Right ventricle myocardium inferior (tissue), 1 donor: ENCODE measurements around the gene PRSS2. TPM values are rescaled to one million over a fixed set of nuclear protein-coding genes. Genes with fewer than 3 reads are reported as not detected.

Source experiments
- ATAC-seq: fragments of 200-7000 bp; cut with Tn5 transposase; one replicate; pipeline ENCODE4 v1.9.1; 2020; ENCODE audit warnings: mild to moderate bottlenecking, moderate library complexity
- DNase-seq: peaks from one replicate; pipeline ENCODE4 v3.0.0; 2021; ENCODE audit errors: missing footprints
- intact Hi-C: fragments of 100-400 bp; cut with DNase I; formaldehyde crosslinking; loops from one replicate; pipeline ENCODE4 v1.11.0; 2022
- total RNA-seq: library from RNA; stranded (reverse); fragmentation: NEBNext Ultra II Directional; extraction: Animal tissue kit (Norgen Biotek cat#: 25700); gene quantifications from one replicate; pipeline ENCODE4 v1.2.1, GENCODE V29; 2021
- donor health status: DM: no; HTN: yes; CAD: no; lungs with severe emphysema.

The PRSS2 gene
- total RNA-seq, 1 donor from 2014 or later = not detected

DNA sequence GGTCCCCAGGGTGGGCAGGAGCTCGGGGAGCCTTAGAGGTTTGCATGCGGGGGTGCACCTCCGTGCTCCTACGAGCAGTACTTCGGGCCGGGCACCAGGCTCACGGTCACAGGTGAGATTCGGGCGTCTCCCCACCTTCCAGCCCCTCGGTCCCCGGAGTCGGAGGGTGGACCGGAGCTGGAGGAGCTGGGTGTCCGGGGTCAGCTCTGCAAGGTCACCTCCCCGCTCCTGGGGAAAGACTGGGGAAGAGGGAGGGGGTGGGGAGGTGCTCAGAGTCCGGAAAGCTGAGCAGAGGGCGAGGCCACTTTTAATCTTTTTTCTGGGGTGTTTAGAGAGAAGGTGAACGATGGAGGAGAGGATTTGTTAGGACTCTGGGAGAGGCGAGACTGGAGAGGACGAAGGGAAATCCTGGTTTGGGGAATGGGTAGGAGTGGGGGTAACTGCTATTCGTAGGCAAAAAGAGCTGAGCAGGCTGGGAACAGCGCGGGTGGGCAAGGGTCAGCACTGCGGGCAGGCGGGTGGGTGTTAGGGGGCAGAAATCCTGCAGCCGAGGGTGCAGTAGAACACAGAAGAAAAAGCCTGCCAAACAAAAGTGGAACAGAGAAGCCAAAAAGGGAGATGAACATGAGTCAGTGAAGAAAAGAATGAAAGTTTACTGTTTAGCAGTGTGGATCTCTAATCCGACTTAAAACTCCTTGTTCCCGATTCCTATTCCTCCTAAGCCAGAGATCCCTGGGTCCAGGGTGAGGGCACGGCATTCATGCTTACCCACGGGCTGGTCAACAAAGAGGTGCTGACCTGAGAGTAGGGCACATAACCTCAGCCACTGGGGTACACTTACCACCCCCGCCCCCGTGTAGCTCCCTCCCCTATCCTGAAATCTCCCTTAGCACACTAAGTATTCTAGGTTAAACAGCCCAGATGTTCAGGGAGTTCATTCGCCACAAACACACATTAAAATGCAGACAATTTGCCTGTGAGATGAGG lies 26.9 kb downstream of the PRSS2 start:
- DNase-seq (no peak), ATAC-seq (peak; percentile 15)
- intact Hi-C loops = no loop called here

DNA sequence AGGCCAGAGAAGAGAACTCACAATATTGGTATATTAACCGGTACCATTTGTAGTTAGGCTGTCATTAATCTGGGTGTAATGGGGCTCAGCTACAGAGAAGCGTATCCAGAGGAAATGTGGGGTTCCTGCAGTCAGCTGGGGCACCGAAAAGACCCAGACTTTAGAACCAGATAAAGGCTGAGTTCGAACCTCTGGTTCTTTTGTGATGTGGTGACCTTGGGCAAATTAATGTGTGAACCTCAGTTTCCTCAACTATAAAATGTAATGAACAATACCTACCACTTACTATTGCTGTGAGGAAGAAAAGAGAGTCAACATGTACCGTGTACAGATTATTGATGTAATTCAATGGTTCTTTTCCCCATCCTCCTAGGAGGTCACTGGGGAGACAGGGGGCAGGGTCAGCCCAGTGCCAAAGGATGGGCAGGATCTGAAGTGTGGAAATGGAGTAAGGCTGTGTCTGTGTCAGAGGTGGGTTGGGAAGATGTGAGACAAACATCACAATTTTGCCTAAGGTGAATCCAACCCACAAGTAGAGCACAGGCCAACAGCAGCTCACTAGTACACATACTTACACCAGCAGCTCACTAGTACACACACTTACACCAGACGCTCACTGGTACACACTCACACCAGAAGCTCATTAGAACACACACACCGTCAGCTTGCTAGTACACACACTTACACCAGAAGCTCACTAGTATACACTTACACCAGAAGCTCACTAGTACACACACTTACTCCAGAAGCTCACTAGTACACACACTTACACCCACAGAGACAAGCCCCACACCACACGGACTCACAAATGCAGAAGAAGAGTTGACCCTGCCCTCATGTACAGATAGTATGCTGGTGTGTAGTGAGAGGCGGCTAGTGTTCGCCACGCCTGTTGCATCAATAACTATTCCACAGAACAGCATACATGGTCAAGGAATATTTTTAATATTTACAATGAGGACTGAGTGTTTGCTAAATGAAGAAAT lies 28.0 kb downstream of the PRSS2 start:
- DNase-seq (no peak), ATAC-seq (no peak)
- intact Hi-C loops = no loop called here

DNA sequence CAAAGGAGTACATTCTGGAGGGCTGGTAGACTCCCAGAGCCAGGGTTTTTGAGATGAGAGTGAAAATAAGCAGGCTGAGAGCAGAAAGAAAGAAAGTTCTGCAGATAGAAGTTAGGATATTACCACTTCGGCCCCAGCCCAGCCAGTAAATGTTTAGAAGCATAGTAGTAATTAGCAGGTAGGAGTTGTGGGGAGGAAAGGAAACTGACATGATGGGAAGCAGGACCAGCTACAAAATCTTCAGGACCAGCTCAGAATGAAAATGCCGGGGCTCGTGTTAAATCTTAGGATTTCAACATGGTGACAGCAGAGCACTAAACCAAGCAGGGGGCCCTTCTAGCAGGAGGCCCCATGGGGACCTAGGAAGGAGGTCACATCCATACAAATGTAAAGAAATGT lies 28.7 kb downstream of the PRSS2 start:
- no peak for DNase-seq
- intact Hi-C loops = no loop called here
- ATAC-seq = no peak

DNA sequence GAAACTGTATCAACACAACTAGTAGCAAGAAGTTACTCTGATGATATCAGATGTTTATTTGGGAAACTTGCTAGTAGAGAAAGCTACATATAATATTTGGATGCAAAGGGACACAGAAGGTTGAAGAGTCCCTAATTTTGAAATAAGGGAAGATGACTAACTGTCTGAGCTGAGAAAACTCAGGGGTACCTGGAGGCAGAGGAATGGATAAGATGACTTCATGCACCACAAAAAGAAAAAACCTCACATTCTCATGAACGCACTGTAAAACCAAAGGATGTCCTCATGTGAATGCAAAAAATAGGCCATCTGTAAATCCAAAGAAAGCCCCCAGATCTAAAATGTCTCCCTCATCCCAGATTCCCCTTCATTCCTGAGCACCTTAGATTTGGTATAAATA lies 29.3 kb downstream of the PRSS2 start:
- DNase-seq (no peak), ATAC-seq (no peak)
- intact Hi-C loops = no loop called here

DNA sequence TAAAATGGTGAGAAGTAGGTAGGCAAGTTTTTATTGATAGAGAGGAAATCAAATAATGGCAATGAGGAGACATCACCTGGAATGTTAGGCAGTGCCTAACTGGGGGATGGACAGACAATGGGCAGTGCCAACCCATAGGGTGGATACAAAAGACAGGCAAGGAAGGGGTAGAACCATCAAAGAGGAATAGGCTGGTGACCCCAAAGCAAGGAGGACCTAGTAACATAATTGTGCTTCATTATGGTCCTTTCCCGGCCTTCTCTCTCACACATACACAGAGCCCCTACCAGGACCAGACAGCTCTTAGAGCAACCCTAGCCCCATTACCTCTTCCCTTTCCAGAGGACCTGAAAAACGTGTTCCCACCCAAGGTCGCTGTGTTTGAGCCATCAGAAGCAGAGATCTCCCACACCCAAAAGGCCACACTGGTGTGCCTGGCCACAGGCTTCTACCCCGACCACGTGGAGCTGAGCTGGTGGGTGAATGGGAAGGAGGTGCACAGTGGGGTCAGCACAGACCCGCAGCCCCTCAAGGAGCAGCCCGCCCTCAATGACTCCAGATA lies 30.0 kb downstream of the PRSS2 start:
- no peak for DNase-seq
- intact Hi-C loops = no loop called here
- ATAC-seq = no peak

DNA sequence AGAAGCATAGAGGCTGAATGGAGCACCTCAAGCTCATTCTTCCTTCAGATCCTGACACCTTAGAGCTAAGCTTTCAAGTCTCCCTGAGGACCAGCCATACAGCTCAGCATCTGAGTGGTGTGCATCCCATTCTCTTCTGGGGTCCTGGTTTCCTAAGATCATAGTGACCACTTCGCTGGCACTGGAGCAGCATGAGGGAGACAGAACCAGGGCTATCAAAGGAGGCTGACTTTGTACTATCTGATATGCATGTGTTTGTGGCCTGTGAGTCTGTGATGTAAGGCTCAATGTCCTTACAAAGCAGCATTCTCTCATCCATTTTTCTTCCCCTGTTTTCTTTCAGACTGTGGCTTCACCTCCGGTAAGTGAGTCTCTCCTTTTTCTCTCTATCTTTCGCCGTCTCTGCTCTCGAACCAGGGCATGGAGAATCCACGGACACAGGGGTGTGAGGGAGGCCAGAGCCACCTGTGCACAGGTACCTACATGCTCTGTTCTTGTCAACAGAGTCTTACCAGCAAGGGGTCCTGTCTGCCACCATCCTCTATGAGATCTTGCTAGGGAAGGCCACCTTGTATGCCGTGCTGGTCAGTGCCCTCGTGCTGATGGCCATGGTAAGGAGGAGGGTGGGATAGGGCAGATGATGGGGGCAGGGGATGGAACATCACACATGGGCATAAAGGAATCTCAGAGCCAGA lies 31.0 kb downstream of the PRSS2 start:
- ATAC-seq = no peak
- no peak for DNase-seq
- intact Hi-C loops = no loop called here

DNA sequence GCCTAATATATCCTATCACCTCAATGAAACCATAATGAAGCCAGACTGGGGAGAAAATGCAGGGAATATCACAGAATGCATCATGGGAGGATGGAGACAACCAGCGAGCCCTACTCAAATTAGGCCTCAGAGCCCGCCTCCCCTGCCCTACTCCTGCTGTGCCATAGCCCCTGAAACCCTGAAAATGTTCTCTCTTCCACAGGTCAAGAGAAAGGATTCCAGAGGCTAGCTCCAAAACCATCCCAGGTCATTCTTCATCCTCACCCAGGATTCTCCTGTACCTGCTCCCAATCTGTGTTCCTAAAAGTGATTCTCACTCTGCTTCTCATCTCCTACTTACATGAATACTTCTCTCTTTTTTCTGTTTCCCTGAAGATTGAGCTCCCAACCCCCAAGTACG lies 31.5 kb downstream of the PRSS2 start:
- intact Hi-C loops = no loop called here
- ATAC-seq = no peak
- DNase-seq = no peak

DNA sequence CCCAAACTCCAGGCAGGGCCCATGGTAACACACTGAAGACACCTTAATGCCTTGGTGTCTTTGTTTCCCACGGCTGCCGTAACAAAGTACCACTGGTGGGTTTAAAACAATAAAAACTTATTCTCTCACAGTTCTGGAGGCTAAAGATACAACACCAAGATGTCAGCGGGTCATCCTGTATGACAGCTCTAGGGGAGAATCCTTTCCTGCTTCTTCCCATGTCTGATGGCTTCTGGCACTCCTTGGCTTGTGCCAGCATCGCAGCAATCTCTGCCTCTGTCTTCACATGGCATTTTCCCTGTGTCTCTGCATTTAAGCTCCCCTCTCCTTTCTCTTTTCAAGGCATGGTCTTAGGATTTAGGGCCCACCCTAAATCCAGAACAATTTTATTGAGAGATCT lies 33.1 kb downstream of the PRSS2 start:
- no peak for DNase-seq

DNA sequence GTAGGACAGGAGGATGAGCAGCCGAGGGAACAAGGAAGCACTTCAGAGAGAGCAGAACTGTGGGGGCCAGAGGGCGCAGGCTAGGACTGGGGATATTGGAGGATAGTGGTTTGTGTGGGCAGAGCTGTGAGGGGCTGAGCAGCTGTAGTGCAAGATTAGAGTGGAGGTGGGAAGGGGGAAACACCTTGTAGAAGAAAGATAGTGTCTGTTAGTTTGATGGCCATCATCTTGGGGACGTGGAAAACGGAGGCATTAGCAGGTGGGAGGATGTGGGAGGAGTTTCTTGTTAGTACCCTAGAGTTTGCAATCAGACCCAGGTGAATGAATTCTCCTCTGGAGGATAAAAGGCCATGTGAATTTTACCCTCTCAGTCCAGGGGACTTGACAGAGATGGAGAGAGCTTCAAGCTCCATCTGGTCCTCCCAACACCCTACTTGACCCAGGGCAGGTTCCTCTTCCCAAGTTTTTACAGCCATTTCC lies 34.0 kb downstream of the PRSS2 start:
- DNase-seq (no peak), ATAC-seq (no peak)
- intact Hi-C loops = no loop called here

More for the DNA sequence above, 33.1 kb downstream of the PRSS2 start:
- ATAC-seq = no peak
- intact Hi-C loops = no loop called here

DNA sequence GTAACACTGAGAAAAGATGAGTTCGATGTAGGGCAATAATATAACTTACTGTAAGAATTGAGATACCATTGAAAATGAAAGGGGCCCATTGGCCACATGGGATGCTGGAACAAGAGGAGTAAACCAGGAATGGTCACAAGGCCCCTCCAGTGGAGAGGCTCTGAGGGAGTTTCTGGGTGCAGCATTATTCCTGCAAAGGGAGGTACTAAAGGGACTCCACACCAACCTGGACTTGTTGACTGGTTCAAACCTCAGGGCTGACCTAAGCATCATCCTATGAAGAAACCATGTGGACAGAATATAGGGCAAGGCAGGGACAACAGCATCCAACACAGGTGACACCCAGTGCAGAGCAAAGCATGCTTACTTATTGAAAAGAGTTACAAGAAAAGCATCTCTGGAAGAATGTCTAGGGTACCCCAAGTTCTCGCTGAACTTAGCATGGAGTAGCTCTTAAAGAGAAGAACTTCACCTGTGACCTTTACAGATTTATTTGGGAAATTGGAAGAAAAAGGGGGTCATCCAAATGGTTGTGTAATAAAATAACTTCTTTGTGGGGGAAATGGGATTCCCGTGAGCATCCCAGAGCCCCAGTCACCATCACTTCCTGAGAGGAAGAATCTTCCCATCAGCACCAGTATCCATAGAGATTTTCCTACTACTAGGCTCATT lies 34.7 kb downstream of the PRSS2 start:
- no peak for ATAC-seq
- intact Hi-C loops = no loop called here
- DNase-seq = no peak

DNA sequence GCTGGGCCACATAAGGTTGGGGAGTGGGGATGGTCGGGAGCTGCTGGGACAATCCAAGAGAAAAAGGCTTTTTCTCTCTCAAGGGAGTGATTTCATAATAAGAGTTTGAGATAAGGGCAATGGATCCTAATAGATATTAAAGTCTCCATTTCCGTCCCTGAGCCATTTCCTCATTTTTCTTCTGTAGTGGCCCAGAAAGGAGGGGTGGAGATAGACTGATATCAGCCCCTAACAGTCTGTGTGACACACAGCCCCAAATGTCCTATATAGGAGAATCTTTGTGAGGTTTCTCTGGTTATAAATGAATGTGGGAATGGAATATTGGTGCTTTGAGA lies 35.2 kb downstream of the PRSS2 start:
- DNase-seq (no peak), ATAC-seq (no peak)
- intact Hi-C loops = no loop called here

DNA sequence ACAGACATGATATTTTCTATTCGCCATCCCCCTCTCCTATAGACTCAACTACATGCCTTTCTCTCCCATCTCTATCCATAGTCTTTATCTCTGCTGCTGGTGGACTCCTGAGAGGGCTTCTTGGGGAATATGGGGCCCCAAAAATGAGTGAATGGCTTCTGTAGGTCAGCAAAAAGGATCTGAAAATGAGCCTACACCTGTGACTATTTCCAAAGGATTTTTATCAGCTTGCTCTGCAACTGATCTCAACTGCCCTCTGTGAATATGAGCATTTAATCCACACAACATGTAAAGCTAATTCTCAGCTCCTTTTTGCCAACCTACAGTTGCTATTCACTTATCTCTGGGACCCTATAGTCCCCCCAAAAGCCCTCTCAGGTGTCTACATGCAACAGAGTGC lies 36.2 kb downstream of the PRSS2 start:
- no peak for DNase-seq
- no peak for ATAC-seq
- intact Hi-C loops = no loop called here

DNA sequence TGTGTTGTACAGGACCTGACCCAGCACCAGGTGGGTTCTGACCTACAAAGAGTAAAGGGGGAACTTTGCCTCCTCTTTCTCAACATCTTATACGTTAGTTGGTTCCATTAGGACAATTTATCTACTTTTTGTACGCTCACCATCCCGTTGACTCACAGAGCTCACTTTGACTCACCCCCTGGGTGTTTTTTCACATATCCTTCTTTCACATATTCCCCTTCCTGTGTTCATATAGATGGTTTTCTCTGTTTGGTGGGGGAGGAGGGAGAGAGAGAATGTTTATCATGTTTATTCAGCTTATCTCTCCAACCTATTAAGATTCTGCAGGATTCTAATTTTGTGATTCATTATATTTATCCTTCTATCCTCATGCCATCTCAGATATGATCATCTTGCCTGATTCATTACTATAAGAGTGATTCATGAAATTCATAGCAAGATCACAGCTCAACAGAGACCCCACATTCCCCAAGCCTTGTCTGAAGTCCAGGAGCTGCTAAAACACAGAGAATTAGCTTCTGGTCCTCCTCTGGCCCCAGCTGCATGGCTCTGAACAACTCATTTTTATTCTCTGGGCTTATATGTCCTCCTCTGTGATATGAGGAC lies 37.2 kb downstream of the PRSS2 start:
- intact Hi-C loops = no loop called here
- no peak for DNase-seq
- no peak for ATAC-seq

DNA sequence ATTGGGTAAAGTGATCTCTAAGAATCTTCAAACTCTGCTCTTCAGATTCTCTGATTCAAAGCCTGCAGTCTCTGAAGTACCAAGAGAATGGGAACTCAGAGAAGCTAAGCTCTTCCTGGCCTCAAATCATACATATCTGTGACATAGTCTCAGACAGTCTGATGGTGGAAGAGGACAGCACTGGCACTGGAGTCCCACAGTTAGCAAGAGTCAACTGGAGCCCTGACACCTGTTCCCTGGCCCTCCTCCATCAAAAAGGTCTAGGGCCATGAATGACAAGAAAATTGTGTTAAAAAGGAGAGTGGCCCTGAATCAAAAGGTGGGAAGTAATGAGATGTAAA lies 37.7 kb downstream of the PRSS2 start:
- intact Hi-C loops = no loop called here
- DNase-seq (no peak), ATAC-seq (no peak)

DNA sequence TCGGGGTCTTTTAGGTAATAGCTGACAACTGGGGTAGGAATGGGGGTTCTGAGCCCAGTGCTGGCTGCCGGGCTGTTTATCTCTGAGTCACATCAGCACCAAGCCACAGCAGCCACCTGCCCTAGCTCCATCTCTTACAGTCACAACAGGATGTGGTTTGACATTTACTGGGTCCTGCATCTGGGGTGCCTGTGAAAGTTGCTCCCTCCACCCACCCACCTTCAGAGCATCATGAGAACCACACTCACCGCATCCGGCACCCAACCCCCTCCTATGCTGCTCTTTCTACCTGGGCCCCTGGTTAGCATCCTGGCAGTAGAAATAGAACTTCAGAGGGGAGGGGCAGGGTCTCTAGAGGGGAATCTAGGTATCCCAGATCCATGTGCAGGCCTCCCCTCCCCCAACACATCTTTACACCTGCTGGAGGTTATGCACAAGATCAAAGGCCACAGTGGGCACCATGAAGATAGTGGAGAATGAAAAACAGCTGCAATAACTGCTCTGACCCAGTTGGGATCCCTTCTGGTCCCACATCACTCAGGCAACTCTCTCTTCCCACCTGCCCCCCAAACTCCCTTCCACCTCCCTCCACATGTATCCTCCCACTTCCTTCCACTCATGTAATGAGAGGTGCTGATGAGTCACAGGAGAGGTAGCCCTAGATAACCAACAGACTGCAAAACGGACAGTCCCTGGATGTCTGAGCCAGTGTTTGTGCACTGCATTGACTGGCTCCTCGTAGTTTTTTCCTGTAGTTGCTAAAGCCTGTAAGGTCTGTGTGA lies 38.2 kb downstream of the PRSS2 start:
- intact Hi-C loops = no loop called here
- ATAC-seq (peak; percentile 30), DNase-seq (no peak)

DNA sequence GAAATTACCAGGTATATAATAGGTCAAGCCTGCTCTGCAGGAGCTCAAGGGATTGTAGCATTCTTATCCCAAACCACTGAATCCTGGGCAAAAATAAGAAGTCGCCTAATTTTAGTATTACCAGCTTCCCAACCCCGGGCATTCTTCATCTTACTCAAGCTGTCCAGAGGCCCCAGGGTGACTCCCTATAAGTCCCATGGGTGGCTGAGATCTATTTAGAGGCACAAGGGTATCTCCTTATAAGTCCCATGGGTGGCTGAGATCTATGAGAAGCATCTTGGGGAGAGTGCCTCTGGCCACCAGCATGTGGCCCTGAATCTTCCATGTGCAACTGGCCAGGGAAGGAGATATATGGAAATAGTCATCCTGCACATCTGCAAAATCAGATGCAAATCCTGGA lies 38.9 kb downstream of the PRSS2 start:
- DNase-seq = no peak
- intact Hi-C loops = loop anchor here (5.0 kb wide), 1 partner anchor 177 kb away; no protein-coding TSS in a partner anchor
- ATAC-seq = no peak

DNA sequence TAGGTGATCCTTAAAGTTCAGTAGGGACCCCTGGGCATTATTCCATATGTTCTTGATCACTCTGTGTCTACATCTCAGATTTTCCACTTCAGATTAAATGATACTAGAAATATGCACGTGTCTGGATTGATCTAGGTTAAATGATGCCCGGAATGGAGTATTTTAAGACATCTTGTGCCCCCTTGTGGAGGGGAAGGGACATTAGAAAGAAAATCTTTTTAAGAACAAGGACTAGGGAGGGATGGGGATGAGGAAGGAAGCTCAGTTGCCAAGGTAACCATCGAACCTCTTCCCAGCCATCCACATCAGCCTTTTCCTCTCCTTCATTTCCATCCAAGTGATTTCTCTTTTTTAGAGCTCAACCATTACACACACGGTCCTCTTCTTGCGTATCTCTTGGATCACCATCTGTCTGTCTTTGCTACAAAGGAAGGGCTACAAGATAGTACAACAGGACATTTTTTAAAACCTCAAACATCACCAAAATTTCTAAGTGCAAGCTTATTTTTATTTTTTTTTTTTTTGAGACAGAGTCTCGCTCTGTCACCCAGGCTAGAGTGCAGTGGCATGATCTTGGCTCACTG lies 40.5 kb downstream of the PRSS2 start:
- intact Hi-C loops = loop anchor here (5.0 kb wide), 1 partner anchor 179 kb away; no protein-coding TSS in a partner anchor
- DNase-seq = no peak
- peak; percentile 33 for ATAC-seq
